ENCODE measurements around the gene KLF6. TPM values are rescaled to one million over a fixed set of nuclear protein-coding genes. Genes with fewer than 3 reads are reported as not detected.
"Not testable (repeated sequence)": the region's sequence is repeated elsewhere in the genome, so short reads cannot be mapped to it uniquely, and the experiment has no call there.

Gene KLF6
- total RNA-seq, 1 donor from 2014 or later: 88.6 TPM

GRCh38 chr10:3740157-3740871 is 44.7 kb downstream of the KLF6 start:
- no peak for TF ChIP-seq CTCF (IDR thresholded peaks at IDR 0.05; ENCODE audit: partially characterized antibody, unreplicated experiment)
- H3K36me3 Mint-ChIP-seq (ENCODE audit: unreplicated experiment): no peaks in the 10 kb centered on the region
- H3K27me3 Mint-ChIP-seq (ENCODE audit: unreplicated experiment): no peaks in the 10 kb centered on the region
- H3K4me1 Mint-ChIP-seq (ENCODE audit: low read depth, unreplicated experiment): peaks cover 3% of the 10 kb centered on the region
- peaks cover 2% of the 10 kb centered on the region for H3K9me3 Mint-ChIP-seq (ENCODE audit: unreplicated experiment)
- no peak overlapping the region for H3K27ac Mint-ChIP-seq (ENCODE audit: unreplicated experiment)
- no peak for DNase-seq
- H3K4me3 Mint-ChIP-seq (ENCODE audit: unreplicated experiment): no peak overlapping the region

- Mint-ChIP-seq H3K4me1 (ENCODE audit: low read depth, unreplicated experiment) (no peaks in the 10 kb centered on the region), H3K4me3 (ENCODE audit: unreplicated experiment) (no peak overlapping the region)
- TF ChIP-seq CTCF (IDR thresholded peaks at IDR 0.05; ENCODE audit: partially characterized antibody, unreplicated experiment): no peak
These were observed 46.1 kb downstream of the KLF6 start for GRCh38 chr10:3738855-3739350.

GRCh38 chr10:3737864-3738263 is 47.1 kb downstream of the KLF6 start:
- Mint-ChIP-seq H3K27me3 (ENCODE audit: unreplicated experiment) (no peaks in the 10 kb centered on the region), H3K36me3 (ENCODE audit: unreplicated experiment) (no peaks in the 10 kb centered on the region), H3K4me3 (ENCODE audit: unreplicated experiment) (no peak overlapping the region), H3K9me3 (ENCODE audit: unreplicated experiment) (peaks cover 2% of the 10 kb centered on the region), H3K4me1 (ENCODE audit: low read depth, unreplicated experiment) (no peaks in the 10 kb centered on the region), H3K27ac (ENCODE audit: unreplicated experiment) (no peak overlapping the region)
- no peak for DNase-seq
- no peak for TF ChIP-seq CTCF (IDR thresholded peaks at IDR 0.05; ENCODE audit: partially characterized antibody, unreplicated experiment)

More at GRCh38 chr10:3738855-3739350, 46.1 kb downstream of the KLF6 start:
- Mint-ChIP-seq H3K27me3 (ENCODE audit: unreplicated experiment) (no peaks in the 10 kb centered on the region), H3K9me3 (ENCODE audit: unreplicated experiment) (peaks cover 2% of the 10 kb centered on the region), H3K36me3 (ENCODE audit: unreplicated experiment) (no peaks in the 10 kb centered on the region), H3K27ac (ENCODE audit: unreplicated experiment) (no peak overlapping the region)
- DNase-seq: no peak

GRCh38 chr10:3735175-3735574 is 49.8 kb downstream of the KLF6 start:
- Mint-ChIP-seq H3K9me3 (ENCODE audit: unreplicated experiment) (no peaks in the 10 kb centered on the region), H3K4me1 (ENCODE audit: low read depth, unreplicated experiment) (no peaks in the 10 kb centered on the region), H3K27ac (ENCODE audit: unreplicated experiment) (no peak overlapping the region), H3K4me3 (ENCODE audit: unreplicated experiment) (no peak overlapping the region), H3K36me3 (ENCODE audit: unreplicated experiment) (no peaks in the 10 kb centered on the region), H3K27me3 (ENCODE audit: unreplicated experiment) (no peaks in the 10 kb centered on the region)
- TF ChIP-seq CTCF (IDR thresholded peaks at IDR 0.05; ENCODE audit: partially characterized antibody, unreplicated experiment): no peak
- no peak for DNase-seq

GRCh38 chr10:3734111-3734510 is 50.9 kb downstream of the KLF6 start:
- no peaks in the 10 kb centered on the region for H3K27me3 Mint-ChIP-seq (ENCODE audit: unreplicated experiment)
- no peak overlapping the region for H3K27ac Mint-ChIP-seq (ENCODE audit: unreplicated experiment)
- no peak for DNase-seq
- no peaks in the 10 kb centered on the region for H3K36me3 Mint-ChIP-seq (ENCODE audit: unreplicated experiment)
- TF ChIP-seq CTCF (IDR thresholded peaks at IDR 0.05; ENCODE audit: partially characterized antibody, unreplicated experiment): no peak
- H3K4me1 Mint-ChIP-seq (ENCODE audit: low read depth, unreplicated experiment): no peaks in the 10 kb centered on the region
- H3K9me3 Mint-ChIP-seq (ENCODE audit: unreplicated experiment): no peaks in the 10 kb centered on the region
- H3K4me3 Mint-ChIP-seq (ENCODE audit: unreplicated experiment): no peak overlapping the region

GRCh38 chr10:3732183-3732582 is 52.8 kb downstream of the KLF6 start:
- not testable (repeated sequence) for H3K4me3 Mint-ChIP-seq (ENCODE audit: unreplicated experiment); H3K9me3 Mint-ChIP-seq (ENCODE audit: unreplicated experiment); H3K27me3 Mint-ChIP-seq (ENCODE audit: unreplicated experiment); DNase-seq; H3K27ac Mint-ChIP-seq (ENCODE audit: unreplicated experiment); H3K4me1 Mint-ChIP-seq (ENCODE audit: low read depth, unreplicated experiment); H3K36me3 Mint-ChIP-seq (ENCODE audit: unreplicated experiment)

Data from glutamatergic neuron (in vitro differentiated cells).